Left lung (tissue), 10 donors: ENCODE data around the gene UPP2. TPM values are rescaled to one million over a fixed set of nuclear protein-coding genes. Genes with fewer than 3 reads are reported as not detected.

Source experiments
- ATAC-seq: fragments of 200-7000 bp; cut with Tn5 transposase; one replicate; pipeline ENCODE4 v1.9.1; 2020; ENCODE audit warnings: moderate library complexity
- DNase-seq, 4 donors: peaks; one replicate each; pipeline ENCODE4 v3.0.0-alpha.2; 2013 to 2020
- H3K27ac ChIP-seq, 2 donors: fragments of 200-600 bp; sonication (generic) in 1 of 2; one replicate each; pipeline versions ENCODE4 v1.5.0 to v1.8.0; 2020 to 2021
- H3K27me3 ChIP-seq, 2 donors: fragments of 200-600 bp; sonication (generic) in 1 of 2; one replicate each; pipeline versions ENCODE4 v1.5.0 to v1.8.0; 2020 to 2021
- H3K36me3 ChIP-seq, 2 donors: fragments of 200-600 bp; sonication (generic) in 1 of 2; one replicate each; pipeline versions ENCODE4 v1.5.0 to v1.8.0; 2020 to 2021
- H3K4me1 ChIP-seq, 2 donors: fragments of 200-600 bp; one replicate each; pipeline ENCODE4 v1.8.0; 2021
- H3K4me3 ChIP-seq, 2 donors: fragments of 200-600 bp; sonication (generic) in 1 of 2; one replicate each; pipeline versions ENCODE4 v1.5.0 to v1.8.0; 2020 to 2021; ENCODE audit warnings: mild to moderate bottlenecking in 1 of 2
- H3K9me3 ChIP-seq, 2 donors: fragments of 200-600 bp; sonication (generic) in 1 of 2; one replicate each; pipeline versions ENCODE4 v1.5.0 to v1.8.0; 2020 to 2021
- intact Hi-C, 2 donors: fragments of 100-400 bp; cut with DNase I; formaldehyde crosslinking; loops; one replicate each; pipeline versions ENCODE4 v1.11.2 to v1.14.2; 2022
- polyA plus RNA-seq, 6 donors: library from polyadenylated mRNA; unstranded; fragments of 120-200 nt; gene quantifications; one replicate each; pipeline ENCODE4 v1.2.1, GENCODE V29; 2013; ENCODE audit not compliant: insufficient read length in 6 of 6
- total RNA-seq, 2 donors: library from RNA; stranded (reverse); fragmentation: NEBNext Ultra II Directional; extraction: Animal tissue kit (Norgen Biotek cat#: 25700); gene quantifications; one replicate each; pipeline ENCODE4 v1.2.1, GENCODE V29; 2021
- TF ChIP-seq, protein P1 (sequence below), 2 donors: fragments of 200-600 bp; sonication (generic) in 1 of 2; IDR thresholded peaks; one replicate each; pipeline versions ENCODE4 v1.5.0 to v1.8.0; 2021; ENCODE audit warnings: antibody characterized with exemption in 2 of 2
- donor health status: DM: no; HTN: yes; CAD: no.
- donor health status: DM: no; HTN: no; CAD: no.

The UPP2 gene
- total and polyA plus RNA-seq, 8 donors: 0.14 to 0.93 (median 0.34) TPM; not detected in 2

DNA sequence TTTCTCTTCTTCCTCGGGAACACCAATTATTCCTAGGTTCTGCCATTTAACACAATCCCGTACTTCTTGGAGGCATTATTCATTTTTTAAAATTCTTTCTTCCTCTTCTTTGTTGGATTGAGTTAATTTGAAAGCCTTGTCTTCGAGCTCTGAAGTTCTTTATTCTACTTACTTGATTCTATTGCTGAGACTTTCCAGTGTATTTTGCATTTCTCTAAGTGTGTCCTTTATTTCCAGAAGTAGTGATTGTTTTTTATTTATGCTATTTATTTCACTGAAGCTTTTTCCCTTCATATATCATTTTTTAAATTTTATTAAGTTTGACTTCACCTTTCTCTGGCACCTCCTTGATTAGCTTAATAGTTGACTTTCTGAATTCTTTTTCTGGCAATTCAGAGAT is 13.6 kb upstream of the UPP2 start:
- no peaks in the 10 kb centered on the region for H3K4me1 ChIP-seq
- intact Hi-C loops: no loop called here
- H3K9me3 ChIP-seq: peaks cover 0 to 19% of the 10 kb centered on the region in 2 donors
- H3K27ac ChIP-seq: no peak overlapping the region
- no peaks in the 10 kb centered on the region for H3K36me3 ChIP-seq
- H3K27me3 ChIP-seq: no peaks in the 10 kb centered on the region
- TF ChIP-seq, protein P1, sequence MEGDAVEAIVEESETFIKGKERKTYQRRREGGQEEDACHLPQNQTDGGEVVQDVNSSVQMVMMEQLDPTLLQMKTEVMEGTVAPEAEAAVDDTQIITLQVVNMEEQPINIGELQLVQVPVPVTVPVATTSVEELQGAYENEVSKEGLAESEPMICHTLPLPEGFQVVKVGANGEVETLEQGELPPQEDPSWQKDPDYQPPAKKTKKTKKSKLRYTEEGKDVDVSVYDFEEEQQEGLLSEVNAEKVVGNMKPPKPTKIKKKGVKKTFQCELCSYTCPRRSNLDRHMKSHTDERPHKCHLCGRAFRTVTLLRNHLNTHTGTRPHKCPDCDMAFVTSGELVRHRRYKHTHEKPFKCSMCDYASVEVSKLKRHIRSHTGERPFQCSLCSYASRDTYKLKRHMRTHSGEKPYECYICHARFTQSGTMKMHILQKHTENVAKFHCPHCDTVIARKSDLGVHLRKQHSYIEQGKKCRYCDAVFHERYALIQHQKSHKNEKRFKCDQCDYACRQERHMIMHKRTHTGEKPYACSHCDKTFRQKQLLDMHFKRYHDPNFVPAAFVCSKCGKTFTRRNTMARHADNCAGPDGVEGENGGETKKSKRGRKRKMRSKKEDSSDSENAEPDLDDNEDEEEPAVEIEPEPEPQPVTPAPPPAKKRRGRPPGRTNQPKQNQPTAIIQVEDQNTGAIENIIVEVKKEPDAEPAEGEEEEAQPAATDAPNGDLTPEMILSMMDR (IDR thresholded peaks at IDR 0.05): no peak
- DNase-seq (no peak), ATAC-seq (no peak)
- H3K4me3 ChIP-seq: no peak overlapping the region

DNA sequence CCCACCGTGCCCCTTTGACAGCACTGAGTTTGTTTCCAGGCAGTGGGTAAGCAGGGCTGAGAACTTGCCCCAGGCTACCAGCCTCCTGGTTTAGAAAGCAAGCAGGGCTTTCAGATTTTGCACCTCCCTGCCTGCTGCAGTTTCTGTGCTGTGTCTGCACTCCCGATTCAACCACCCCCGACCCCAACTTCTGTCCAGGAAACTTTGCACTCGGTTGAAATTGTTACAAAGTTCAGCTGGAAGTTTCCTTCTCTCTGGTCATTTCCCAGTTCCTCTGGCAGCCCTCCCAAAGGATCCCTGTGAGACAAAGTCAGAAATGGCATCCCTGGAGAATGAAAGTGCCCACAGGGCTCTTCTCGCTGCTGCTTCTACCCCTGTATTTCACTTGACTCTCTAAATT is 12.4 kb upstream of the UPP2 start:
- intact Hi-C loops: no loop called here
- Histone ChIP-seq H3K9me3 (peaks cover 0 to 19% of the 10 kb centered on the region in 2 donors), H3K27ac (no peak overlapping the region), H3K4me1 (no peaks in the 10 kb centered on the region), H3K27me3 (no peaks in the 10 kb centered on the region), H3K36me3 (no peaks in the 10 kb centered on the region), H3K4me3 (no peak overlapping the region)
- DNase-seq (no peak), ATAC-seq (no peak)
- TF ChIP-seq, protein P1 (IDR thresholded peaks at IDR 0.05): no peak

DNA sequence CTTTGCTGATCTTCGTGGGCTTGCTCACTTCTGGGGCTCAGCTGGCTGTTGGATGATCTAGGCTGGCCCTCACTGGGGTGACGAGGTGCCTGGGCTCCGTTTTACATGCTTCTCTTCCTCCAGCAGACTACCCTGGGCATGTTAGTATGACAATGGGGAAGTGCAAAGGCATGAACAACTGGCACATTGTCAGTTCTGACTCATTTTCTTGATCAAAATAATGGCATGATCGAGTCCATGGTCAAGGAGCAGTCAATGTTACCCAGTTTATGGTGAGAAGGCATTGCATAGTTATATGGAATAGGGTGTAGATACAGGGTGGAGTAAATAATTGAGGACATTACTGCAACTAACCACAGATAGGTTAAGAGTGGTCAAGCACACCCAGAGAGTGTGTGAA is 10.0 kb upstream of the UPP2 start:
- no peak for DNase-seq
- H3K36me3 ChIP-seq: no peaks in the 10 kb centered on the region
- TF ChIP-seq, protein P1 (IDR thresholded peaks at IDR 0.05): no peak
- intact Hi-C loops: no loop called here
- no peak overlapping the region for H3K4me3 ChIP-seq
- H3K4me1 ChIP-seq: peaks cover 0 to 2% of the 10 kb centered on the region in 2 donors
- H3K9me3 ChIP-seq: peaks cover 0 to 19% of the 10 kb centered on the region in 2 donors
- H3K27me3 ChIP-seq: no peaks in the 10 kb centered on the region
- no peak overlapping the region for H3K27ac ChIP-seq
- ATAC-seq: no peak

DNA sequence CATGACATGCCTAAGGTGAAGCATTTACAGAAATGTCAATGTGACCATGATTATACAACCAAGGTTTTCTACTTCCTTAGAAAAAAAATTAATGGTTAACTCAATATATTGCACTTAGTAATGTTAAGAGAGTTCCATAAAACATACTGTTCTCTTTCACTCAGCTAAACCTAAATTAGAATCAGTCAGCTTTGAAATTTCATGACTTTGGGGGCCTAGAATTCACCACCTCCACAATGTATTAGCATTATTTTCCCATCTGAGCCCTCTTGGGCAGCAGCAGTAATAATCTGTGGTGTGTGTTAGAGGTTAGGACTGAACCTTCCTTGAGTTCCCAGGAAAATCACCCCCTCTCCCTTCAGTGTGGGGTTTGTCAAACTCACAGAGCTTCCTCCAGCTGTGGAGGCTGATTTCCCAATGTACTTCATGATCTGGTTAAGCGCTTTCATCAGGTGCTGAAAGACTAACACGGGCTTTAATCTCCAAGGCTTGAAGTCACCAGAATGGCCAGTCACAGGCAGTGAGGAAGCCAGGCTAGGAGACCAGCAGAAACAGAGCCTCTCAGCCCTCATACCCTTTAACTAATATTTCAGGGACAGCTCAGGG is 7.1 kb upstream of the UPP2 start:
- ATAC-seq (peak; percentile 33), DNase-seq (peak in 2 of 4 donors; percentile 5 to 26)
- H3K4me3 ChIP-seq: no peak overlapping the region
- intact Hi-C loops: no loop called here
- peaks cover 0 to 2% of the 10 kb centered on the region in 2 donors for H3K4me1 ChIP-seq
- TF ChIP-seq, protein P1 (IDR thresholded peaks at IDR 0.05): no peak
- H3K27me3 ChIP-seq: no peaks in the 10 kb centered on the region
- no peaks in the 10 kb centered on the region for H3K36me3 ChIP-seq
- H3K9me3 ChIP-seq: no peaks in the 10 kb centered on the region
- peak overlapping the region in 1 of 2 donors; percentile 23 for H3K27ac ChIP-seq

DNA sequence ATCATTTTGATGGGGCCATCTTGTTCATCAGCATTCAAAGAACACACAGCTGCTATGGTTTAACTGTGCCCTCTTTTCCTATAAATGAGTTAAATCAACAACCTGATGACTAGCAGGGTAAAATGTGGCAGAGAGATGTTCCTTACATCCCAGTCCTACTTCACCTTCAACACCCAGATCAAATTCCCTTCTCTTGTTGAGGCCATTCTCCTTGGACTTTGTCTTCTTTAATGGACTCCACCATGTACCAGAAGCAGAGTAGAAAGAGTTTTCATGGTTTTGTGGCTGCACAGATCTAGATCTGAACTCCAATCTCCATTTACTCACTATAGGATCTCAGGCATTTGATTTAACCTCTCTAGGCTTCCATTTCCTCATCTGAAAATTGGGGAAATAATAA is 6.4 kb upstream of the UPP2 start:
- no peaks in the 10 kb centered on the region for H3K27me3 ChIP-seq
- H3K36me3 ChIP-seq: no peaks in the 10 kb centered on the region
- no peak overlapping the region for H3K4me3 ChIP-seq
- no peak for ATAC-seq
- no peak overlapping the region for H3K27ac ChIP-seq
- TF ChIP-seq, protein P1 (IDR thresholded peaks at IDR 0.05): no peak
- peaks cover 0 to 2% of the 10 kb centered on the region in 2 donors for H3K4me1 ChIP-seq
- DNase-seq: no peak
- no peaks in the 10 kb centered on the region for H3K9me3 ChIP-seq
- intact Hi-C loops: no loop called here
